CD4-positive, alpha-beta T cell treated with Interleukin-17A for 1 hour (primary cell): ENCODE results near the gene KRT78.

Experiments
- DNase-seq: peaks from one replicate; pipeline ENCODE4 v3.0.0-alpha.2; 2020

The KRT78 gene

DNA sequence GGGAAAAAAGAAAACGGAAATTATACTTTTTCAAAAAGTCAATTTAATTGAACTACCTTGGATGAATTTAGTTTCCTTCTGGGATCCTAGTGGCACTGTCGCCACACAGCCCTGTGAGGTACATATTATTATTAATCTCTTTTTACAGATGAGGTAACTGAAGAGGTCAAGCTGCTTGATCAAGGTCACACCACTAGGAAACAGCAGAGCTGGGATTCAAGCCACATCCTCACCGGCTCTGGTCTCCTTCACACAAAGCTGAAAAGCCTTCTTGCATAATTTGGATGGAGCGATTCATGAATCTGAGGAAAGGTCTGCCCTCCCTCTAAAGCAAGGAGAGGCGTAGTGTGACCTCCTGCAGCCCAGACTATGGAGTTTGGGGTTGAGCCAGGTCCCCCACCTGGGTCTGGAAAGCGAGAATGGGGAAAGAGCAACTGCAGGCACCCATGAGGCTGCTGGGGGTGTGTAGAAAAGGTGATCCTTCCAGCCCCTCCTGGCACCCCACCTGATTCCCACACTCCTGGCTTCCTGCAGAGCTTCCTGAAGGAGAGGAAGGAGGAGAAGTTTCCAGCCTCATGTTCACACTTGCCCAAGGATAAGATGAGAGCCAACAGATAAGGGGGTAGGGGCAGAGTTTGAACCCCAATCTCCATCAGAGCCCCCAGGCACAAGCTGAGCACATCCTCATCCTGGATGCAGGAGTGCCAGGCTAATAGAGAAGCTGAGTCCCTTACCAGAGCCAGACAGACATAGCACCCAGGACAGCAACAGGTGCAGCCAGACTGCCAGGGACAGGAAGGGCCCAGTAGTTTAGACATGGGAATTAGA lies 10.8 kb downstream of the KRT78 start:
- DNase-seq, result no peak

DNA sequence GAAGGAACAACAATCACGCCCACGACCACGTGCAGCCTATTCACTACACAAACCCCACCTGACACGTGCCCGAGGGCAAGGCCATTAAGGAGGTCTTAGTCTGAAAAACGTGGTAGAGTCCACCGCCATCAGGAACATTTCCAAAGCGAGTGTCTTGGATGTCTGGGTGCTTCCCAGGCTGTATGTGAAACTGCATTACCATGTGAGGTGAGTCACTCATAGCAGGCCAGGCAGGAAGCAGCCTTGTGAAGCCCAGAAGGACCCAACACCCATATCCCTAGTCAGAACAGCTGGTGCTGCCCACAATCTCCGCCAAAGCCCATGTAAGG lies 11.4 kb downstream of the KRT78 start:
- DNase-seq, result no peak

DNA sequence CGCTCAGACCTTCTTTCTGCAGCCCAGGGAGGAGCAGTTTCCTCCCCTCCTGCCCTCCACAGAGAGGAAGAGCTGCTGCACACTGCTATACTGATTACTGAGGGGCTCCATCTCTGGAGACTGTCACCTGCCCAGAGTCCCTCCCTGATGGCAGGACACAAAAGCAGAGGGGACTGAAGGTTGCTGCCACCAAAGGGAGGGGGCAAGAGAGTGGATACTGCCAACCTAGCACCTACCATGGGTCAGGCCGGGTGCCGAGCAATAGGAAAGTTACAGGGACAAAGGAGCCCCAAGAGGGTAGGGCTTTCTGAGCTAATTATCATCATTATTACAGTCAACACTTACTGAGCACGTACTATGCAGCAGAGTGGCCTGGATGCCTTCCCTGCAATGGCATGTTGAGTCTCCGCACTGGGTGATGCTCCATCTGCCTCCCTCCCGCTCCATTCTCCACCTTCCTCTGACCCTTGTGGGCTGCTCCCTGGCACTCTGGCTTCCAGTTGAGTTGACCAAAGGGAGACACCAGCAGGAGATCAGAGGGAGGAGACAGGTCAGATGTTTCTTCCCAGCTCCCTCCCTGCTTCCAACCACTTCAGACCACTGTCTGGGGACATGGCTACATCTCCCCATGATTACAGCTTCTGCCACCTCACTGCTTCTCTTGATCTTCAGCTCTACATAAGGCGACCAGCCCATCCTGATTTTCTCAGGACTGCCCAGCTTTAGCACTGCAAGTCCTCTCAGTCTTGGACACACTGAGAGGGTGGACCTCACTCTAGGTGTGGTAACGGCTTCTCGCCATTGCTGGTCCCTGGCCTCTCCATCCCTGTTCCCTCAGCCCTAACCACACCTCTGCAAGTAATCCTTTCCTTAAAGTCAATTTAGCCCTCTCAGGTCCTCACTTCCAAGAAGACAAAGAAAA lies 12.0 kb downstream of the KRT78 start:
- no peak for DNase-seq

DNA sequence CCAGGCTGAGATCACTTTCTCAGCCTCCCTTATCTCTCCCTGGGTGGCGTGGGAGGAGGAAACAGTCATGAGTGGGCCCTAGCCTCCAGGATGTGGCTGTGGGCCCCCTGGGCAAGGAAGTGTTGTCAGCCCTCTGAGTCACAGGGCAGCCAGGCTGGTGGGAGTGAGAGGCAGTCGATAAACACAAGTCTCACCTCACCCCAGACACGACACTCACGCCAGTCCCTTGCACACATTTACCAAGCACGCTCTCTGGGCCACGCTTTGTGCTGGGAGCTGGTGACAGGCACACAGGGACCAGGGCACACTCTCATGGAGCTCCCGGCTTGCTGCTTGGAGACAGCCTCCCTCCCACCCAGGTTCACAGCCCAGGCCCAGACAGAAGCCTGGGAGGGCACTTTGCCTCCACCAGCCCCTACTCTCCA lies 12.7 kb downstream of the KRT78 start:
- peak; percentile 33 for DNase-seq

DNA sequence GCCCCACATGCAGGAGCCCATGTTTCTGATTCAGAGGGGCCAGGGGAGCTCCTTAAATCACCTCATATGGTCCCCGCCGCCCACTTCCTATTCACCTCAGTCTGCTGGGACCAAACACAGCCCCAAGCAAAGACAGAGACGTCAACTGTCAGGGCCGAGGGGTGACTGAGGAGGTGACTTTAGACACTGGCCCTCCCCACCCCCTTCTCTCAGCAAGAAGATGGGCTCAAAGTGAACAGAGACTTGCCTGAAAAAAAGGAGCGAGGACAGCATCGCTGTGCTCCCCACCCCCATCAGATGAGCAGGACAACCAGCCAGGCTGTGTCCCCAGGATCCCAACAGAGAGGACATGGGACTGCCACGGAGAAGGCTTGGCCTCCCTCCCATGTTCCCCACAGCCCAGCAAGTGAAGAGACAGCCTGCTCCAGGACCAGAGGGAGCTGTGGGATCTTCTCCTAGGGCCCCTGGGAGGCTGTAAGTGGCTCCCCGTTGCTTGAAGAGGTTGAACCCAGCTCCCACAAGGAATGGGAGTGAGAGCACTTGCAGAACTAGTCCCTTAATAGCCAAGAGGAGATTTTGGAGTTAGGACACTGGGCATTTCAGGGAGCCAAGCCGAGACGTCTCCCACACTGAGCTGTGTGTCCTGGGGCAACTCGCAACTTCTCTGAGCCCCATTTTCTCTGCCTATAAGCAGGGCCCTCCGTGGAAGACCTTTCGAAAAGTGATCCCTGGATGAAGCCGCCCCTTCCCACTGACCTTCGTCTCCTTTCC lies 13.3 kb downstream of the KRT78 start:
- DNase-seq, result no peak

DNA sequence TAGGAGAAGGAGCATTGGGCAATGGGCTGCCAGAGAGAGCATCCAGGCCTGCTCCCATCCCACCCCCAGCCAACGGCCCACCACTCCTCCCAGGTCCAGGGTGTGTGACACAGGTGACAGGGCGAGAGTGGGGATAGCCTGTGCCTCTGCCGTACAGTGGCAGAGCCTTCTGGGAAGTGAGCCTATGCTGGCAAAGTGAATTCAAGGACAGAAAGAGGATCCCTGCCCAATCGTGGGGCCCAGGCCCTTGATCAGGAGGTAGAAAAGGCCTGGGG lies 14.1 kb downstream of the KRT78 start:
- no peak for DNase-seq

DNA sequence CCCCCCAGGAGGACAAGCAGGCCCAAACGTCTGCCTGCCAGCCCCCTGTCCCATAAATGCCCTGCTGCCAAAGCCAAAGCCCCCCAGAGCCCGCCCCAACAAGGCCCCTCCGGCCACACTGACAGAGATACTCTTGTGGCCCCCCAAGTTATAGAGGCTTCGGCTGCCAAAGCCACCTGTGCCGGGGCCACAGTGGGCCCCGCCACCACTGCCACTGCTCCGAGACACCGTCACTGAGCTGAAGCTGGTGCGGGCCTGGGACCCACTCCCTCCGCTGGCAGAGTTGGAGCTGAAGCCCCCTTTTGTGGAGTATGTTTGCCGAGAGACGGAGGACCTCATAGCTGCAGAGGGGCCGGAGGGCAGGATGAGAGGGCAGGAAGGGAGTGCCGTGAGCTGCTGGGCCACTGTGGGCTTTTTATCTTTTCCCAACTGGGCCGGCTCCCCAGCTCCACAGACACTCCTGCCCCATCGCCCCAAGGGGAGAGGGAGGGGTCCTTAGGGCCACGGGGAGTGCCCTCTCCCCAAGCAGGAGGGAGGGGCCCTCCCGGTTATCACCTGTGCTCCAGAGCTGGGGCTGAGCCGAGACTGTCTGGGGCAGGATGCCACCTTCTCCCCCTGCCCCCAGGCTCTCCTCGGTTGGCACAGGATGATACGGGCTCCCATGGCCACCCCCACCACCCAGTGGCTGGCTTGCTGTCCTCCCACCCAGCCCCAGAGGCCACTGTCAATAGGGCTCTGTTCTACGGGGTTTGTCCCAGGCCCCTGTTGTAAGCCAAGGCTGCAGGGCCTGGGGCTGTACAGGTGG lies 14.7 kb downstream of the KRT78 start, which contains the start of gene KRT79:
KRT79 (minus strand) TSS at position 390 of the 805 bp plus-strand sequence; CDS start at position 339, 51 bp downstream.
- no peak for DNase-seq

DNA sequence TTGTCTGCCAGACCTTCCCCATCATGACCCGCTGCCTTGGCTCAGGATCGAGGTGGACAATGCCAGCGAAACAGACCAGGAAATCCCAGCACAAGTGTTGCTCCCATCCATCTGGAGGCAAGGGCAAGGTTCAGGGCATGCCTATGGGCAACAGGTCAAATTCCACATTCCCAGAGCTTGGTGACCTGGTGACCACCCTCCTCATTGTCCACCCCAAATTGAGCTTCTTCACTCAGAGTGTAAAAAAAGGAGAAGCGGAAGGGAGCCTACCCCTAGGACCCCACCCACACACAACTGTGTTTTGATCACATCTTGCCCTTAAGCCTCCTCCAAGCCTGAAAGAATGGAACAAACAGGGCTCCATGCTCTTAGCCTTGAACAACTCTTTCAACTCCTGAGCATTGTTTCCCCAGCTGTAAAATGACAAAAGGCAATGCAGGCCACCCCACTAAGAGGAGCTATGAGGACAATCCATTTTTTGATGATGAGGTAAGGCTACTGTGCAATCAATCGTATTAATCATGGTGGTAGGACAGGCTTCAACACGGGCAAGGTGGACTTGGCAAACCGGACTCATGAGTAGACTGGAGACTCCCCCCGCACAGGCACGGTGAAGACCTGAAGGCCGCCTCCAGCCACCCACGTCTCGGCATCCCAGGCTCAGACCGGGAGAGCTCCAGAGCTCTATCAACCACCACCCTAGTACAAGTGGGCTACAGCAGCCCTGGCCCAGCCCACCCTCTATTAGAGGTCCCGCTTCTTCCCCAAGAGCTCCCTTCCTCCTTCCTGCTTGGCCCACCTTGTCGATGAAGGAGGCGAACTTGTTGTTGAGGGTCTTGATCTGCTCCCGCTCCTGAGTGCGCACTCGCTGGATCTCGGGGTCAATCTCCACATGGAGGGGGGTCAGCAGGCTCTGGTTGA lies 15.5 kb downstream of the KRT78 start:
- no peak for DNase-seq

DNA sequence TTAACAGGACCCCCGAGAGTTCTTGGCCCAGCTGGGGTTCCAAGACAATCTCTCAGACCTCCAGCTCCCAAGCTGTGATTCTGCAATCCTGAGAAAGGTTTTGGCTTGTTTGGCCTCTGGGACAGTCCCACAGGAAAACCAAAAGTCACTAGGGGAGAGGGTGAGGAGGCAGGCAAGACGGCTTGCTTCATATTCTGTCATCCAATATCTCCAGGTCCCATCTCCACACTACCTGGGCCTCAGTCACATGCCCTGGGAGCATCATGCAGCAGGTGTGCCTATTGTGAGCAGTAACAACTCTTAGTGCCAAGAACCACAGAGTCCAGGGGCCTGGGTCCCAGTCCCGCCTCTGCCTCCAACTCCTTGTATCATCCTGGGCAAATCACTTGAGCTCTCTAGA lies 16.3 kb downstream of the KRT78 start:
- no peak for DNase-seq

DNA sequence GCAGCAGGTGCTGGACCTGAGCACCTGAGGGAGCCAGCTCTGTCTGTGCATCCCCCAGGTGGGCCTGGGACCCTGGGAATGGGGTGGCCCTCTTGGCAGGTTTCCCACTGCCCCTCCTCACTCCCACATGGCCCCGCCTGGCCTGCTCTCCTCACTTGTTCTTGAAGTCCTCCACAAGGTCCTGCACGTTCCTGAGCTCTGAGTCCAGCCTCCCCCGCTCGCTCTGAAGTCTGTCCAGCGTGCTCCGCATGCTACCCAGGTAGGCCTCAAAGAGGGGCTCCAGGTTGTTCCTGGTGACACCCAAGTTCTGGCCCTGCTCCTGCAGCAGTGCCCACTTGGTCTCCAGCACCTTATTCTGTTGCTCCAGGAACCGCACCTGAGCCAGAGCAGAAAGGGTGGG lies 17.5 kb downstream of the KRT78 start:
- no peak for DNase-seq

DNA sequence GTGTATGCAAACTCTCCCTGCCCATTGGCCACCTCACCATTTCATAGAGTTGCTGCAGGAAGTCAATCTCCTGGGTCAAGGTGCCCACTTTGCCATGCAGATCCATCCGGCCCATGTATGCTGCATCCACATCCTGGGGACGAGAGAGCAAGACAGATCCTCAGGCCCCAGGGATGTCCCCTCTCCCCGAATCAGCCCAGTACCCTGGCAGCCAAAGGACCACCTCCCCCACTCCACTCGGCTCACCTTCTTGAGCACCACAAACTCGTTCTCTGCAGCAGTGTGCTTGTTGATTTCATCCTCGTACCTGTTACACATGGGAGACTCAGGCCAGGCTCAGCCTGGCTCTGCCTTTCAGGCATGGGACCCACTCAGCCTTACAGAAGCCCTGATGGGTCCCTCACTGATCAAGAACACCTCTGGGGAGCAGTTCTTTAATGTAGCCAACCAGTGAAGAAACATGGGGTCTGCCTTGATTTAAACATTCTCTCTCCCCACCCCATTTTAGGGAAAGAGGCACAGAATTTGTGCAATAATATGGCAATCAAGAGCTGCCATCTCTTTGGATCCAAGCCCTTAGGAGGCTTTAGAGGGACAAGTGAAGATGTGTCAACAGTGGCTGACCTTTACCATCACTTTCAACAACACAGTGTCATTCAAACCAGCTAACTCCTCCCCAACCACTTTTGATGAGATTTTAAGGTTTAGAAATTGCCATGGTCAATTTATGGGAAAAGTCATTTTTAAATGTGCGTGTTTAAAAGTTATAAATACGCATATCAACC lies 18.6 kb downstream of the KRT78 start:
- no peak for DNase-seq

DNA sequence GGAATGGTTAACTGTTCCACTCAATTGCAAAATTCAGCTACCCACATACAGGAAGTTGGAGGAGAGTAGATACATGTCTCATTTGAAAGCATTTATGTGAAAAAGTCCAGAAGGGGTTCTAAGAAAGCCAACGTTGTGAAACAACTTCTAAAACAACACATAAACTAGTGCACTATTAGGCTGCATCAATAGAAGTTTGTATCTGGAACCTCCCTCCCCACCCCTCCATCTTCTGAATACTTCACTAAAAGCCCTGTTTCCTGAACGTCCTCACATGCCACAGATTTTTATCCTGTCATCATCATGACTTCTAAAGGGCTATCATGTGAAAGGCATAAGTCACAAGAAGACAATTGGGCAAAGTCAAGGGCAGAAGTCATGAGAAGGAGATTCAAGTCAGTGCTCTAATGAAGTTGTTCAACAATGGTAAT lies 20.2 kb downstream of the KRT78 start:
- no peak for DNase-seq

DNA sequence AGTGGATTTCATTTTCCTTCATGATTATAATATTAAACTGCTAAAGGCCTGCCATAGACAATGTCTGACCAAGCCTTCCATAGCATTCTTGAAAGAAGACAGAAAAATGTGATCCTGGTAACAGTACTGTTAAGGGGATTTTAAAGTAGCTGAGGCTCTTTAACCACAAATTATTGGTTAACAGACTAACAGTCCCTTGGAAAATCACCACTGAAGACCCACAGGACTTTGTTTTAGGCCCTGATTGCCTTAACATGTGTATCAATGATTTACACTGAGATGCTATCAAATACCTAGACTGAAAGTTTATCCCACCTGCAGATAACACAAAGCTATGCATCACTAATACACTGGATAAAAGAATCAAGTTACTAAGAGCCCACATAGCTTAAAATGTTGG lies 20.6 kb downstream of the KRT78 start:
- no peak for DNase-seq

DNA sequence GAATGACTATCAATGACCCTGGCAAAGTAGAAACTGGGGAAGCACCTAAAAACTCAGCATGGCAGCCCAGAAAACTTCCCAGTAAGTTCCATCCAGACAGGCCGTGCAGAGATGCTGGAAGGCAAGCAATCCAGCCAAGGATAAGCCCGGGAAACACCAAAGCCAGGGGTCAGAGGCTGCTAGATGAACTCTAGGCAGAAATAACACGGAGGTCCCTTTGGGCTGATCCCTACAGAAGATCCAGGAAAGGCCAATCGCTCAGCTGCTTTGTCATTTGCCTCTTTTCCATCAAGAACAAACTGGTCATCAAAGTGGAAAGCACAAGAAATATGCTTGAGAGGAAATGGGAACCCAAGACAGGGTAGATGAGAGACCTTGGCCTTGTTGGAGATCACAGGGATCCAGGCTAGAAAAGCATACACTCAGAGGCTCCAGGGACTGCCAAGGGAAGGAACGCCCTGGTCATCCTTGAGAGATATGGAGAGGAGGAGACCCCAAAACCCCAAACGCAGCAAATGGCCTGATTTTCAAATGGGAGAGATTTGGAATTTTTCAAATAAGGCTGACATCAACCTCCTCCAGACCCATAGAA lies 21.2 kb downstream of the KRT78 start:
- no peak for DNase-seq

DNA sequence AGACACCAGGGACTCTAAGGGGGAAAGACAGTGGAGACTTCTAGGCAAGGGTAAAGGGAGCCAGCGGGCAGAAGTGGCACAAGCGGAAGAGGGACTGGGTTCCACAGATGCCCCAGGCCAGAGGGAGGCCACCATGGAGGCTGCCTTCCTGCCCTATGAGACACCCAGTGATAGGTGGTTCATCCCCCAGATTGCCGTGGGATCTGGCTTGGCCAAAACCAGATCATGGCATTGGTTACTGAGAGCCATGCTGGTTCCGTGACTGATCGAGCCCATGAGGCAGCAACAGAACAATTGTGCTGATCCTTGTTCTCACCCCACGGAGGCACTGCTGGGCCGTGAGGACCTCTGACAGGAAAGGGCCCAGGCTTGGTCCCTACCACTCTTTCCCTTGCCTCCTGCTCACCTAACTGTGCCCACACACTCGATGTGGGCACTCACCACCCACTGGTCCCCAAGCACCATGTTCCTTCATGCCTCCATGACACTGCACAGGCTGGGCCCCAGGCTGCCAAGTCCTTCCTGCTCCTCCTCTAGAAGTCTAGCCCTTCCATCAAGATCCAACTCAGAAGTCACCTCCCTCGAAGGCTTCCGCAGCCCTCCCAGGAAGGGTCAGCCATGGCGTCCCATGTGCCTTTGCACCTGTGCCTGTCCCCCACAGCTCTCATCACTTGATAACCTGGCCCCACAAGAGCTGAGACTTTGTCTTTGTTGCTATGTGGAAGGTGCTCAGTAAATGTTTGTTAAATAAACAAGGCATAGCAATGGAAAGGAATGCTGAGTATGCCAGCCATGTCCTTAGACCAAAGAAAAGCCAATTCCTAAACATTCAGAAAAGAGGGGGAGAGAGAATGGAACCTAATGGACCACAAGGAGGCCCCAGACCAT lies 21.9 kb downstream of the KRT78 start:
- no peak for DNase-seq

DNA sequence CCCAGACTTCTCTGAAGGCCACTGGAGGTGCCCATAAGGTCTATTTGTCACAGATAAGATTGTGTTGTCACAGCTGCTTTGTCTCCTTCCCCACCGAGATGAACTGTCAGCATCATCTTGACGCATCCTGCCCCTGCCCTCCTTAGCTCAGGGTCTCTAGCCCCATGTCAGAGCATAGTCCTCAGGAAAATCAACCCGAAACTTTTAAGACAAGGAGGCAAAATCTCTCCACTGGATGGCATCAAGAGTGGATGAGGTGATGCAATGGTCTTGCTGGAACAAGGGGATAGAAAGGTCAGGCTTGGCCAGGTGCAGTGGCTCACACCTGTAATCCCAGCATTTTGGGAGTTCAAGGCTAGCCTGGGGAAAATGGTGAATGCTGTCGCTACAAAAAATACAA lies 22.8 kb downstream of the KRT78 start:
- DNase-seq, result no peak

DNA sequence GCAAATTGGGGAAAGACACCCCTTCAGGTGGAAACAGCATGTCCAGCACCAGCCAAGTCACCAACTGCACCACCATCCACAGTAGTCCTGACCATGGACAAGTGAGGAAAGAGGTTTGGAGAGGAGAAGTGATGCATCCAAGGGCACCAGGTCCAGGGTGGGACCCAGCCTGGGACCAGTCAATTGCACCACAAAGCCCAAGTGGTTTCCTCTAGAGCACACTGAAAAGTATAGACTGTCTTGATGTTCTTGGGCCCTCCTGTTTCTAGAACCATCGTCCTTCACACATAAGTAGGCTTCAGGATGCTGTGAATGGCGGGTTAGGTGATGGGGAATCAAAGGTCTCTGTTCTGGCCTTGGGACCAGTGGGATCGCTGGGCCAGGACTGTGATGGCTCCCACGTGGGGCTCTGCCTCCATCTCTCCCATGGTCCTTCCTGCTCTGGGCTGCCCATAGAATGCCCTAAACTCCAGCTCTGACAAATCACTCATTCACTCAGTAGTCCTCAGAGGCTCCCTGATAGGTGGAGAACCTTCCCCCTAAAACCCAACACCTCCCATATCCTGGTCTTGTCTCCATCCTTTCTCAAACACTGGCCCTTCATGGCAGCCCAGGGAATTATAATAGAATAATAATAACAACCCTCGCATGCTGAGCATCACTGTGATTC lies 23.9 kb downstream of the KRT78 start:
- DNase-seq, result no peak

DNA sequence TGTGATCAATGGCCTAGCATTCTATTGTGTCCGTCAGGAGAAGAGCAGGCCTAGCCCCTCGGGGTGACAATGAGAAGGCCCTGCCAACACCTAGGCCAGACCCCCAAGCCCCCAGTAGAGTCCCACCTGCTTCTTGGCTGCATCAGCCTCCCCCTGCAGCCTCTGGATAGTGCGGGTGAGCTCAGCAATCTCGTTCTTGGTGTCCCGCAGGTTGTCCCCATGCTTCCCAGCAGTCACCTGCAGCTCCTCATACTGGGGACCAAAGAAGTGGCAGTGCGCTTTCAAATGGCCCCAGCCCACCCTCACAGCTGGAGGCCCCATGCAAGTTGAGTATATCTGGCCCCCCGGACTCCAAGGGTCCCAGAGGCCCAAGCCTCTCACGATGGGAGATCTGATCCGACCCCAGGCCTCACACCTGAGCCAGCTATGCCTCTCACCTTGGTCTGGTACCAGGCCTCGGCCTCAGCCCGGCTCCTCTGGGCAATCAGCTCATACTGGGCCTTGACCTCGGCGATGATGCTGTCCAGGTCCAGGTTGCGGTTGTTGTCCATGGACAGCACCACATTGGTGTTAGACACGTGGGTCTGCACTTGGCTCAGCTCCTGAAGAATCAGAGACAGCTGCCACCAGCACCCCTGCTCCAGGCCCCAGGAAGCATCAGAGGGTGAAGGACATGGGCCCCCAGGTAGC lies 24.9 kb downstream of the KRT78 start:
- DNase-seq, result no peak
